Subcutaneous abdominal adipose tissue (tissue), 5 donors: ENCODE results near the gene ZBTB40.
A peak's percentile ranks its signal among the peaks of the same experiment; 100 is the strongest.

Experiments
- H3K27ac ChIP-seq: one replicate; pipeline ENCODE4 v1.7.0; 2013; ENCODE audit warnings: low read depth, mild to moderate bottlenecking, inconsistent platforms, low read length, moderate library complexity
- H3K27me3 ChIP-seq, 5 donors: one replicate each; pipeline ENCODE4 v1.7.0; 2013; ENCODE audit warnings: low read length in 5 of 5, inconsistent platforms in 1 of 5; ENCODE audit not compliant: control insufficient read depth in 5 of 5, insufficient read depth in 4 of 5
- H3K36me3 ChIP-seq, 5 donors: one replicate each; pipeline ENCODE4 v1.7.0; 2013; ENCODE audit warnings: low read length in 5 of 5; ENCODE audit not compliant: control insufficient read depth in 5 of 5, insufficient read depth in 5 of 5
- H3K4me1 ChIP-seq, 5 donors: one replicate each; pipeline ENCODE4 v1.7.0; 2013; ENCODE audit warnings: low read length in 5 of 5, mild to moderate bottlenecking in 3 of 5, moderate library complexity in 1 of 5; ENCODE audit not compliant: control insufficient read depth in 5 of 5, insufficient read depth in 5 of 5
- H3K4me3 ChIP-seq, 5 donors: one replicate each; pipeline ENCODE4 v1.7.0; 2013; ENCODE audit warnings: low read length in 5 of 5, low read depth in 1 of 5
- H3K9ac ChIP-seq, 5 donors: one replicate each; pipeline ENCODE4 v1.7.0; 2013; ENCODE audit warnings: low read length in 5 of 5, mild to moderate bottlenecking in 4 of 5, moderate library complexity in 3 of 5
- H3K9me3 ChIP-seq, 5 donors: one replicate each; pipeline ENCODE4 v1.7.0; 2013; ENCODE audit warnings: low read length in 5 of 5; ENCODE audit not compliant: control insufficient read depth in 5 of 5
- donor health status: healthy.
- donor health status: healthy.
- donor health status: healthy.
- donor health status: healthy.
- donor health status: healthy.

The ZBTB40 gene

GRCh38 chr1:22451702-22452480 is at the start of gene ZBTB40:
ZBTB40 (plus strand) TSS chr1:22451851; CDS start chr1:22489949, 38,098 bp downstream.
- Histone ChIP-seq H3K27ac (peak within 1 kb of the TSS; percentile 92), H3K4me3 (peak within 1 kb of the TSS; percentile 87 to 94 (median 93)), H3K9me3 (no peaks in the 10 kb centered on the region), H3K4me1 (peaks cover 0 to 28% (median 19%) of the 10 kb centered on the region in 5 donors), H3K27me3 (no peaks in the 10 kb centered on the region), H3K9ac (peak within 1 kb of the TSS; percentile 43 to 93 (median 91)), H3K36me3 (no peaks in the 10 kb centered on the region)

GRCh38 chr1:22402356-22403053 is 49.1 kb upstream of the ZBTB40 start:
- H3K27me3 ChIP-seq = peaks cover 0 to 44% (median 13%) of the 10 kb centered on the region in 5 donors
- H3K27ac ChIP-seq = no peak overlapping the region
- H3K36me3 ChIP-seq = no peaks in the 10 kb centered on the region
- H3K4me1 ChIP-seq = no peaks in the 10 kb centered on the region
- H3K4me3 ChIP-seq = no peak overlapping the region
- H3K9me3 ChIP-seq = no peaks in the 10 kb centered on the region
- no peak overlapping the region for H3K9ac ChIP-seq

GRCh38 chr1:22404486-22404885 is 47.2 kb upstream of the ZBTB40 start:
- no peak overlapping the region for H3K9ac ChIP-seq
- no peak overlapping the region for H3K27ac ChIP-seq
- no peak overlapping the region for H3K4me3 ChIP-seq
- H3K36me3 ChIP-seq = no peaks in the 10 kb centered on the region
- peaks cover 0 to 40% (median 13%) of the 10 kb centered on the region in 5 donors for H3K27me3 ChIP-seq
- H3K9me3 ChIP-seq = no peaks in the 10 kb centered on the region
- no peaks in the 10 kb centered on the region for H3K4me1 ChIP-seq

- Histone ChIP-seq H3K4me1 (no peaks in the 10 kb centered on the region), H3K27ac (no peak overlapping the region), H3K9ac (no peak overlapping the region), H3K27me3 (peaks cover 0 to 23% (median 8%) of the 10 kb centered on the region in 5 donors), H3K9me3 (no peaks in the 10 kb centered on the region), H3K36me3 (no peaks in the 10 kb centered on the region), H3K4me3 (no peak overlapping the region)
These were observed 44.7 kb upstream of the ZBTB40 start for GRCh38 chr1:22406722-22407495.

GRCh38 chr1:22408230-22408629 is 43.4 kb upstream of the ZBTB40 start:
- no peak overlapping the region for H3K27ac ChIP-seq

GRCh38 chr1:22410401-22410800 is 41.2 kb upstream of the ZBTB40 start:
- Histone ChIP-seq H3K9me3 (no peaks in the 10 kb centered on the region), H3K27me3 (peaks cover 0 to 2% (median 0%) of the 10 kb centered on the region in 5 donors), H3K4me3 (no peak overlapping the region), H3K4me1 (no peaks in the 10 kb centered on the region), H3K36me3 (no peaks in the 10 kb centered on the region), H3K27ac (no peak overlapping the region), H3K9ac (no peak overlapping the region)

More at GRCh38 chr1:22408230-22408629, 43.4 kb upstream of the ZBTB40 start:
- H3K36me3 ChIP-seq = no peaks in the 10 kb centered on the region
- no peak overlapping the region for H3K9ac ChIP-seq
- H3K9me3 ChIP-seq = no peaks in the 10 kb centered on the region
- H3K4me3 ChIP-seq = no peak overlapping the region
- H3K4me1 ChIP-seq = no peaks in the 10 kb centered on the region
- peaks cover 0 to 16% (median 5%) of the 10 kb centered on the region in 5 donors for H3K27me3 ChIP-seq

GRCh38 chr1:22410928-22411495 is 40.6 kb upstream of the ZBTB40 start:
- Histone ChIP-seq H3K27ac (no peak overlapping the region), H3K9me3 (no peaks in the 10 kb centered on the region), H3K4me1 (no peaks in the 10 kb centered on the region)

GRCh38 chr1:22411589-22411988 is 40.1 kb upstream of the ZBTB40 start:
- Histone ChIP-seq H3K9me3 (no peaks in the 10 kb centered on the region), H3K4me1 (peaks cover 0 to 3% (median 2%) of the 10 kb centered on the region in 5 donors), H3K27ac (no peak overlapping the region), H3K36me3 (no peaks in the 10 kb centered on the region), H3K4me3 (no peak overlapping the region), H3K9ac (no peak overlapping the region), H3K27me3 (peaks cover 0 to 2% (median 0%) of the 10 kb centered on the region in 5 donors)

More at GRCh38 chr1:22410928-22411495, 40.6 kb upstream of the ZBTB40 start:
- Histone ChIP-seq H3K36me3 (no peaks in the 10 kb centered on the region), H3K9ac (no peak overlapping the region), H3K27me3 (peaks cover 0 to 2% (median 0%) of the 10 kb centered on the region in 5 donors), H3K4me3 (no peak overlapping the region)

- H3K9ac ChIP-seq = no peak overlapping the region
- H3K36me3 ChIP-seq = no peaks in the 10 kb centered on the region
- H3K27ac ChIP-seq = no peak overlapping the region
- peaks cover 0 to 9% (median 1%) of the 10 kb centered on the region in 5 donors for H3K27me3 ChIP-seq
- H3K4me1 ChIP-seq = peaks cover 0 to 5% (median 4%) of the 10 kb centered on the region in 5 donors
- no peak overlapping the region for H3K4me3 ChIP-seq
- H3K9me3 ChIP-seq = no peaks in the 10 kb centered on the region
These were observed 38.5 kb upstream of the ZBTB40 start for GRCh38 chr1:22412932-22413727.
